Stimulated activated naive CD8-positive, alpha-beta T cell treated with anti-CD3 and anti-CD28 coated beads, Interleukin-15, Interleukin-2, amounts not matched to agents 100 ng/mL and 50 ng/mL, for 24 hours (primary cell): ENCODE results near the gene OR4F17.
"Not testable (repeated sequence)": the region's sequence is repeated elsewhere in the genome, so short reads cannot be mapped to it uniquely, and the experiment has no call there.

Experiments used
- H3K27ac Mint-ChIP-seq: one replicate; pipeline ENCODE4 v1.8.0; 2021; ENCODE audit warnings: mild to moderate bottlenecking, mixed read lengths
- H3K27me3 Mint-ChIP-seq: one replicate; pipeline ENCODE4 v1.8.0; 2021; ENCODE audit warnings: mixed read lengths
- H3K36me3 Mint-ChIP-seq: one replicate; pipeline ENCODE4 v1.8.0; 2021; ENCODE audit warnings: low read depth, mixed read lengths
- H3K4me1 Mint-ChIP-seq: one replicate; pipeline ENCODE4 v1.8.0; 2021; ENCODE audit warnings: low read depth, mixed read lengths
- H3K4me3 Mint-ChIP-seq: one replicate; pipeline ENCODE4 v1.8.0; 2021; ENCODE audit warnings: mild to moderate bottlenecking, mixed read lengths
- H3K9me3 Mint-ChIP-seq: one replicate; pipeline ENCODE4 v1.8.0; 2021; ENCODE audit warnings: mixed read lengths

OR4F17 gene

GRCh38 chr19:106804-107203, at the start of gene OR4F17:
Gene OR4F17 (plus strand): TSS chr19:107104. CDS start chr19:110679, 3,575 bp downstream.
- H3K4me1 Mint-ChIP-seq, H3K27me3 Mint-ChIP-seq, H3K27ac Mint-ChIP-seq, H3K4me3 Mint-ChIP-seq, H3K9me3 Mint-ChIP-seq, H3K36me3 Mint-ChIP-seq: not testable (repeated sequence)

DNA sequence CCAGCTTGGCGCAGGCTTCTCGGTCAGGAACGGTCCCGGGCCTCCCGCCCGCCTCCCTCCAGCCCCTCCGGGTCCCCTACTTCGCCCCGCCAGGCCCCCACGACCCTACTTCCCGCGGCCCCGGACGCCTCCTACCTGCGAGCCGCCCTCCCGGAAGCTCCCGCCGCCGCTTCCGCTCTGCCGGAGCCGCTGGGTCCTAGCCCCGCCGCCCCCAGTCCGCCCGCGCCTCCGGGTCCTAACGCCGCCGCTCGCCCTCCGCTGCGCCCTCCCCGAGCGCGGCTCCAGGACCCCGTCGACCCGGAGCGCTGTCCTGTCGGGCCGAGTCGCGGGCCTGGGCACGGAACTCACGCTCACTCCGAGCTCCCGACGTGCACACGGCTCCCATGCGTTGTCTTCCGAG, 36.1 kb upstream of the OR4F17 start:
- H3K4me1 Mint-ChIP-seq, H3K4me3 Mint-ChIP-seq, H3K27me3 Mint-ChIP-seq, H3K9me3 Mint-ChIP-seq, H3K36me3 Mint-ChIP-seq, H3K27ac Mint-ChIP-seq: not testable (repeated sequence)

GRCh38 chr19:82864-83263, 24.0 kb upstream of the OR4F17 start:
- H3K4me1 Mint-ChIP-seq, H3K9me3 Mint-ChIP-seq, H3K27me3 Mint-ChIP-seq, H3K36me3 Mint-ChIP-seq, H3K4me3 Mint-ChIP-seq, H3K27ac Mint-ChIP-seq: not testable (repeated sequence)

- not testable (repeated sequence) for H3K27me3 Mint-ChIP-seq, H3K36me3 Mint-ChIP-seq, H3K27ac Mint-ChIP-seq, H3K4me1 Mint-ChIP-seq, H3K9me3 Mint-ChIP-seq, H3K4me3 Mint-ChIP-seq
These were observed 23.3 kb upstream of the OR4F17 start for GRCh38 chr19:83626-84025.

- not testable (repeated sequence) for H3K9me3 Mint-ChIP-seq, H3K36me3 Mint-ChIP-seq, H3K4me3 Mint-ChIP-seq, H3K4me1 Mint-ChIP-seq, H3K27ac Mint-ChIP-seq
- peaks cover 10% of the 10 kb centered on the region for H3K27me3 Mint-ChIP-seq
These were observed 16.2 kb upstream of the OR4F17 start for GRCh38 chr19:90678-91077.

DNA sequence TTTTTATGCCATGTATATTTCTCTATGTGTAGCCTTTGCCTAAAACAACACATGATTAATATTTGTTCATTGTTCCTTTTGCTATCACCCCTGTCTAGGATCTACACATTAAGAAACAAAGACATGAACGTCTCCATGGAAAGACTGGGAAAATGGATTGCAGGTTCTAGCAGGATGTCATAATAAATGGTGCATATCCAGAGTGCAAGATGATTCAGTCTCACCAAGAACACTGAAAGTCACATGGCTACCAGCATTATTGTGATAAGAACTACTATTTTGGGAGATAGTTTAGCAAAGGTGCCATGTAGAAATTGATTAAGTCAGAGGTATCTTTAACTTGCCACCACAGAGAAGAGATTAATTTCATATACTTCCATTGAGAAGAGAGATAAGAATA, 12.1 kb upstream of the OR4F17 start:
- not testable (repeated sequence) for H3K4me1 Mint-ChIP-seq, H3K27ac Mint-ChIP-seq, H3K27me3 Mint-ChIP-seq, H3K4me3 Mint-ChIP-seq, H3K9me3 Mint-ChIP-seq, H3K36me3 Mint-ChIP-seq

- H3K4me1 Mint-ChIP-seq, H3K4me3 Mint-ChIP-seq, H3K9me3 Mint-ChIP-seq, H3K27me3 Mint-ChIP-seq, H3K36me3 Mint-ChIP-seq, H3K27ac Mint-ChIP-seq: not testable (repeated sequence)
These were observed 9.3 kb upstream of the OR4F17 start for GRCh38 chr19:97647-98046.

DNA sequence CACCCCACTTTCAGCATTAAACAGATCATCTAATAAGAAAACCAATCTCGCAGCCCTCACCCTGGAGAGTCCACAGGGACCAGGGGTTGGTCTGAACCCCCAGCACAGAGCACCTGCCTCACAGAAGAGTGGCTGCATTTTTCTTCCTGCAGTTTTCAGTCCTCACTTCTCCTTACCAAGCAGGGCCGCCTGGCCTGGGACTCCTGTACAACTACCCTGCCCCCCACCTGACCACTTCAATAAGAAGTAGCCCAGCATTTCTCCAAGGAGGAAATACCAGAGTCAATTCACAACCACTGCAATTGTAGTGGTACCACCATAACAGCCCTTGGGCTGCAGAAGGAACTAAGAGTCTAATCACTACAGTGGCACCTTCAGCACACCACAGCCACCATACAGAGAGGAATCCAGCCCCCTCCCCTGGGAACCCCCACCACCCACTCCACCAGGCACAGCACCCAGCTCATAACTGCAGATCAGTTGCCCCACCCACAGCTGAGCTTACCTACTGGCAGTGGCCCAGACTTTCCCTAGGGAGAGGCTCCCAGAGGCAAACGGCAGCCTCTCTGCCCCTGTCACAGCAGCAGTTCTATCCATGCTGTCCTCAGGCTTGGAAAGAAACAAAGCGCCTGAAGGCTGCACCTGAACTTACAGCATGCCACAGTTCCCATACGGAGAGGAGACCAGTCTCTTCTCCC, 13.7 kb downstream of the OR4F17 start:
- not testable (repeated sequence) for H3K27ac Mint-ChIP-seq, H3K4me1 Mint-ChIP-seq, H3K9me3 Mint-ChIP-seq, H3K27me3 Mint-ChIP-seq, H3K36me3 Mint-ChIP-seq, H3K4me3 Mint-ChIP-seq
